Neuronal stem cell (in vitro differentiated cells): ENCODE results near the gene SLC22A3.
"Not testable (repeated sequence)": the region's sequence is repeated elsewhere in the genome, so short reads cannot be mapped to it uniquely, and the experiment has no call there.

Experiments
- DNase-seq: peaks from one replicate; pipeline ENCODE4 v3.0.0-alpha.2; 2013; ENCODE audit warnings: low spot score
- H2AFZ ChIP-seq: one replicate; pipeline ENCODE4 v1.6.1; 2013; ENCODE audit warnings: mild to moderate bottlenecking, low read length, inconsistent platforms
- H2AK5ac ChIP-seq: 2 replicates; pipeline ENCODE4 v1.6.1; 2013; ENCODE audit warnings: low read depth, mild to moderate bottlenecking, inconsistent platforms, low read length, moderate library complexity, mixed read lengths
- H2BK120ac ChIP-seq: 2 replicates; pipeline ENCODE4 v1.6.1; 2013; ENCODE audit warnings: low read depth, mild to moderate bottlenecking, inconsistent platforms, low read length, moderate library complexity, mixed read lengths
- H2BK12ac ChIP-seq: one replicate; pipeline ENCODE4 v1.6.1; 2013; ENCODE audit warnings: low read length, inconsistent platforms
- H2BK15ac ChIP-seq: 2 replicates; pipeline ENCODE4 v1.6.1; 2013; ENCODE audit warnings: mild to moderate bottlenecking, low read length, inconsistent platforms, mixed read lengths
- H2BK5ac ChIP-seq: one replicate; pipeline ENCODE4 v1.6.1; 2013; ENCODE audit warnings: inconsistent platforms, mild to moderate bottlenecking, low read length, moderate library complexity
- H3K14ac ChIP-seq: one replicate; pipeline ENCODE4 v1.6.1; 2013; ENCODE audit warnings: low read length, inconsistent platforms
- H3K18ac ChIP-seq: 2 replicates; pipeline ENCODE4 v1.6.1; 2013; ENCODE audit warnings: low read length, inconsistent platforms
- H3K23ac ChIP-seq: 2 replicates; pipeline ENCODE4 v1.6.1; 2013; ENCODE audit warnings: low read depth, mild to moderate bottlenecking, mixed read lengths, low read length, inconsistent platforms; ENCODE audit not compliant: poor library complexity
- H3K27ac ChIP-seq: replicated peaks from 3 replicates; pipeline ENCODE4 v1.5.1; 2013; ENCODE audit warnings: low read length, inconsistent platforms
- H3K27me3 ChIP-seq, 3 experiments: 2 replicates each; pipeline ENCODE4 v1.6.1; 2013; ENCODE audit warnings: low read length in 3 of 3, mild to moderate bottlenecking in 2 of 3, inconsistent platforms in 1 of 3, low read depth in 1 of 3, mixed read lengths in 1 of 3, moderate library complexity in 1 of 3; ENCODE audit not compliant: control insufficient read depth in 3 of 3, insufficient read depth in 3 of 3
- H3K36me3 ChIP-seq, 2 donors: replicated peaks in 1 of 2; 2 replicates each; pipeline ENCODE4 v1.6.1; 2013; ENCODE audit warnings: low read length in 2 of 2; ENCODE audit not compliant: control insufficient read depth in 2 of 2, insufficient read depth in 2 of 2
- H3K4ac ChIP-seq: 2 replicates; pipeline ENCODE4 v1.6.1; 2013; ENCODE audit warnings: inconsistent platforms, mild to moderate bottlenecking, low read length, moderate library complexity
- H3K4me1 ChIP-seq, 2 donors: 1 replicate in 1 of 2; 2 replicates in 1 of 2; pipeline ENCODE4 v1.6.1; 2013; ENCODE audit warnings: low read length in 2 of 2, low read depth in 1 of 2; ENCODE audit not compliant: control insufficient read depth in 2 of 2, insufficient read depth in 1 of 2
- H3K4me2 ChIP-seq: one replicate; pipeline ENCODE4 v1.6.1; 2013; ENCODE audit warnings: mild to moderate bottlenecking, low read length, inconsistent platforms; ENCODE audit not compliant: insufficient read depth, poor library complexity, severe bottlenecking
- H3K4me3 ChIP-seq, 2 donors: 2 replicates each; pipeline ENCODE4 v1.5.1; 2013; ENCODE audit warnings: low read length in 2 of 2, mild to moderate bottlenecking in 2 of 2, inconsistent platforms in 1 of 2, moderate library complexity in 1 of 2
- H3K79me1 ChIP-seq: one replicate; pipeline ENCODE4 v1.6.1; 2013; ENCODE audit warnings: low read depth, mild to moderate bottlenecking, inconsistent platforms, low read length, moderate library complexity
- H3K9ac ChIP-seq: one replicate; pipeline ENCODE4 v1.6.1; 2013; ENCODE audit warnings: mild to moderate bottlenecking, low read depth, low read length, inconsistent platforms; ENCODE audit not compliant: poor library complexity
- H3K9me3 ChIP-seq, 2 donors: replicated peaks in 1 of 2; 2 replicates each; pipeline versions ENCODE3 to v1.6.1; 2013; ENCODE audit warnings: low read length in 2 of 2, mild to moderate bottlenecking in 2 of 2, inconsistent platforms in 1 of 2, low read depth in 1 of 2, mixed read lengths in 1 of 2, moderate library complexity in 1 of 2; ENCODE audit not compliant: control insufficient read depth in 2 of 2, insufficient read depth in 1 of 2
- H4K8ac ChIP-seq: one replicate; pipeline ENCODE4 v1.6.1; 2013; ENCODE audit warnings: low read depth, mild to moderate bottlenecking, inconsistent platforms, low read length, moderate library complexity
- H4K91ac ChIP-seq: one replicate; pipeline ENCODE4 v1.6.1; 2013; ENCODE audit warnings: low read length, low read depth, mild to moderate bottlenecking, inconsistent platforms; ENCODE audit not compliant: poor library complexity
- WGBS, 2 donors: extraction: QIAGEN DNeasy Blood & Tissue Kit; methylation state at CpG; one replicate each; pipeline ENCODE4 v1.1.7; 2013; ENCODE audit warnings: missing lambda C conversion rate in 2 of 2, mixed read lengths in 1 of 2; ENCODE audit not compliant: insufficient read length in 2 of 2, insufficient replicate concordance in 1 of 2; ENCODE audit errors: extremely low coverage in 2 of 2; 5-methylcytosine and 5-hydroxymethylcytosine counted together

Gene SLC22A3

DNA sequence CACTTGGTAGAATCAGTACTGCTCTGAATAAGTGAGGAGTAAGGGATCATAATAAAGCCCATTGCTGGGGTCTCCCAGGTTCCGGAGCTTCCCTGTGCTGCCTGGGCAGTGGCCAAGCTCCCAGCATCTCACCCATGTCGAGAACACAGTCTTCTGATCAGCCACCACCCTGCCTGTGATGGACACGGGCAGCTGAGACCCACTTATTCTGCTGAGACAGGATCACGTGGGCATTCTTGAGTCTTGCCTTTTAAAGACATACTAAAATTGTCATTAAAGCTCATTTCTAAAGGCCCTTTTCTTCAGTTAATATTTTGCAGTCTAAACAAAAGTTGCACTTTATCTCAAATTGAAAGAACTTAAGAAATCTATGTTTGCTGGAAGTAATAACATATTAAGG is 46.8 kb upstream of the SLC22A3 start:
- H4K8ac ChIP-seq, result no peak overlapping the region
- H3K9me3 ChIP-seq, result no peaks in the 10 kb centered on the region
- no peak overlapping the region for H2AK5ac ChIP-seq
- H3K23ac ChIP-seq, result no peak overlapping the region
- H3K4me1 ChIP-seq, result peaks cover 0 to 7% of the 10 kb centered on the region in 2 donors
- no peak overlapping the region for H3K4me2 ChIP-seq
- no peak overlapping the region for H3K18ac ChIP-seq
- DNase-seq, result no peak
- no peak overlapping the region for H2BK120ac ChIP-seq
- H2BK15ac ChIP-seq, result no peak overlapping the region
- no peaks in the 10 kb centered on the region for H3K36me3 ChIP-seq
- no peak overlapping the region for H2BK12ac ChIP-seq
- no peaks in the 10 kb centered on the region for H3K27me3 ChIP-seq
- no peak overlapping the region for H2BK5ac ChIP-seq
- WGBS, 2 donors, result no CpG with 5 or more reads among the region's 4 CpGs
- H4K91ac ChIP-seq, result no peak overlapping the region
- no peaks in the 10 kb centered on the region for H3K79me1 ChIP-seq
- no peak overlapping the region for H3K27ac ChIP-seq
- H3K14ac ChIP-seq, result no peak overlapping the region
- H3K9ac ChIP-seq, result no peak overlapping the region
- H2AFZ ChIP-seq, result no peak overlapping the region
- no peak overlapping the region for H3K4me3 ChIP-seq
- no peak overlapping the region for H3K4ac ChIP-seq

DNA sequence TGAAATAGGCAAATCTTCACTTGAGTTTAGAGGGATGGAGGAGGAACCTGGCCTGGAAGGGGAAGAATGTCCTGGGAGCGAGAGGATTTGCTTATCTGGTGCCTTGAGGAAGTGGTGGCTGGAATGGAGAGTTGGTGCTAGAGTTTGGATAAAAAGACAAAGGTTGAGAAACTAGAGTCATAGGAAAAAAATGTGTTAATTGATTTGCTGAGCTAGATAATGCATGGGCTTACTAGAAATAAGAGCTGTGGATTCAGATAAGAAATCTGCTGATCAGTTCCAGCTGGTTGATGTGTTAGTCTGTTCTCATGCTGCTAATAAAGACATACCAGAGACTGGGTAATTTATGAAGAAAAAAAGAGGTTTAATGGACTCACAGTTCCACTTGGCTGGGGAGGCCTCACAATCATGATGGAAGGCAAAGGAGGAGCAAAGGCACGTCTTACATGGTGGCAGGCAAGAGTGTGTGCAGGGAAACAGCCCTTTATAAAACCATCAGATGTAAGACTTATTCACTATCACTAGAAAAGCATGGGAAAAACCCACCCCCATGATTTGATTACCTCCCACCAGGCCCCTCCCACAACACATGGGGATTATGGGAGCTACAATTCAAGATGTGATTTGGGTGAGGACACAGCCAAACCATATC is 45.6 kb upstream of the SLC22A3 start:
- H2BK5ac ChIP-seq, DNase-seq, H4K8ac ChIP-seq, H3K23ac ChIP-seq, H2BK15ac ChIP-seq, H2AFZ ChIP-seq, H2AK5ac ChIP-seq, H2BK12ac ChIP-seq, H4K91ac ChIP-seq, H2BK120ac ChIP-seq, H3K27me3 ChIP-seq, H3K18ac ChIP-seq, H3K4me2 ChIP-seq, H3K9me3 ChIP-seq, H3K14ac ChIP-seq, H3K4ac ChIP-seq, H3K4me1 ChIP-seq, H3K36me3 ChIP-seq, H3K79me1 ChIP-seq, H3K4me3 ChIP-seq, H3K9ac ChIP-seq, H3K27ac ChIP-seq: not testable (repeated sequence)
- WGBS, 2 donors, result no CpG with 5 or more reads among the region's 2 CpGs

DNA sequence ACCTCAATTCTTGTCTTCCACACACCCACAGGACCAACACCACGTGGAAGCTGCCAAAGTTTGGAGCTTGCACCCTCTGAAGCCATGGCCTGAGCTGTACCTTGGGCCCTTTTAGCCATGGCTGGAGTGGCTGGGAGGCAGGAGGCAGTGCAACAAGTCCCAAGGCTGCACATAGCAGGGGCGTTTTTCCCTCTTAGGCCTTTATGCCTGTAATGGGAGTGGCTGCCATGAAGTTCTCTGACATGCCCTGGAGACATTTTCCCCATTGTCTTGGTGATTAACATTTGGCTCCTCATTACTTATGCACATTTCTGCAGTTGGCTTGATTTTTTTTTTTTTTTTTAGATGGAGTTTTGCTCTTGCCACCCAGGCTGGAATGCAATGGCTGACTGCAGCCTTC is 44.4 kb upstream of the SLC22A3 start:
- no peak for DNase-seq
- peaks cover 0 to 7% of the 10 kb centered on the region in 2 donors for H3K4me1 ChIP-seq
- H3K4me3 ChIP-seq, result no peak overlapping the region
- H2AK5ac ChIP-seq, result no peak overlapping the region
- no peak overlapping the region for H4K8ac ChIP-seq
- no peak overlapping the region for H2BK12ac ChIP-seq
- no peak overlapping the region for H2AFZ ChIP-seq
- no peak overlapping the region for H2BK5ac ChIP-seq
- no peak overlapping the region for H2BK120ac ChIP-seq
- H3K4me2 ChIP-seq, result no peak overlapping the region
- H3K23ac ChIP-seq, result no peak overlapping the region
- H3K4ac ChIP-seq, result no peak overlapping the region
- H2BK15ac ChIP-seq, result no peak overlapping the region
- no peak overlapping the region for H4K91ac ChIP-seq
- no peaks in the 10 kb centered on the region for H3K36me3 ChIP-seq
- no peaks in the 10 kb centered on the region for H3K9me3 ChIP-seq
- no peak overlapping the region for H3K9ac ChIP-seq
- no CpG with 5 or more reads among the region's 2 CpGs for WGBS, 2 donors
- no peak overlapping the region for H3K14ac ChIP-seq
- no peak overlapping the region for H3K27ac ChIP-seq
- no peaks in the 10 kb centered on the region for H3K79me1 ChIP-seq
- no peaks in the 10 kb centered on the region for H3K27me3 ChIP-seq
- no peak overlapping the region for H3K18ac ChIP-seq

DNA sequence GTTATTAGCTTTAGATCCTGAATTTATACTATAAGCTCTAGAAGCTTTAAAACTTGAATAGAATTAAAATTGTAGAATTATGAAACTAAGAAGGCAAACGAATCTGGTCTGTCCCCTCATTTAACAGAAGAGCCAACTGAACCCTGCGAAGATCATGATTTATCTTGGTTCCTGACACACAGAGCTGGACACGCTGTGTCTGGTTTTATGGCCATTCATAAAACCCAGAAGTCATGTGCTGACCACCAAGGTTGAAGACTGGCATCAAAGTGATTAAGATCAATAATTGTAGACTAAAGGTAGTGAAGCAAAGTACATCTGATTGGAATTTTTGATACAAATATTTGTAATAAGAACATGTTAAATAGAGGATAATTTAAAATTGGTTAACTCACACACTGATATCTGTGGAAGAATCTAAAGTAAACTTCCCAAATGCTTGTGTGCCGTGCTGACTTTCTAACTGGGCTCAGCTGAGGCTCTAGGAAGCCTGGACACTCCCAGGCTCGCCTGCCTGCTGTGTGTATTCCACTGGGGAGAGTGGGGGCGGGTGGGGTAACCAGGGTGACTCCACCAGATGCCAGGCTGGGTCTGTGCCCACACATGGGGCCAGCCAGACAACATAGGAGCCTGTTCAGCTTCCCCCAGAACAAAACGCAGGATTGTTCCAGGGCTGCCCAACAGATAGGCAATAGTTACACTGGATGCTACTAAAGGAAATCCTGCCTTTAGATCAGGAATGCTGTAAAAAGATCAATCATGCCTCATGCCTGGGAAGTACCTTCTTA is 42.1 kb upstream of the SLC22A3 start:
- H4K91ac ChIP-seq, result no peak overlapping the region
- H3K9me3 ChIP-seq, result no peaks in the 10 kb centered on the region
- WGBS, 2 donors, result no CpG with 5 or more reads among the region's 7 CpGs
- H2AFZ ChIP-seq, result no peak overlapping the region
- H3K4me2 ChIP-seq, result no peak overlapping the region
- H2AK5ac ChIP-seq, result no peak overlapping the region
- H2BK120ac ChIP-seq, result no peak overlapping the region
- no peaks in the 10 kb centered on the region for H3K27me3 ChIP-seq
- H3K9ac ChIP-seq, result no peak overlapping the region
- no peak for DNase-seq
- no peaks in the 10 kb centered on the region for H3K36me3 ChIP-seq
- H3K4me1 ChIP-seq, result no peaks in the 10 kb centered on the region
- H3K4ac ChIP-seq, result no peak overlapping the region
- H3K27ac ChIP-seq, result no peak overlapping the region
- H3K23ac ChIP-seq, result no peak overlapping the region
- no peak overlapping the region for H3K18ac ChIP-seq
- H4K8ac ChIP-seq, result no peak overlapping the region
- no peak overlapping the region for H3K4me3 ChIP-seq
- no peak overlapping the region for H2BK15ac ChIP-seq
- H3K14ac ChIP-seq, result no peak overlapping the region
- H2BK12ac ChIP-seq, result no peak overlapping the region
- H2BK5ac ChIP-seq, result no peak overlapping the region
- H3K79me1 ChIP-seq, result no peaks in the 10 kb centered on the region
